Adipocyte (in vitro differentiated cells): ENCODE results near the gene PGBD5.

ENCODE experiments used
- DNase-seq: peaks from one replicate; pipeline ENCODE4 v3.0.0-alpha.2; 2015; ENCODE audit warnings: low read depth
- H3K27me3 ChIP-seq: replicated peaks from 2 replicates; pipeline ENCODE4 v1.7.0; 2013; ENCODE audit warnings: mild to moderate bottlenecking, low read length, moderate library complexity; ENCODE audit not compliant: control insufficient read depth, insufficient read depth
- H3K36me3 ChIP-seq: 2 replicates; pipeline ENCODE4 v1.7.0; 2013; ENCODE audit warnings: low read length, mild to moderate bottlenecking, moderate library complexity; ENCODE audit not compliant: control insufficient read depth, insufficient read depth, severe bottlenecking
- H3K4me1 ChIP-seq: 2 replicates; pipeline ENCODE4 v1.7.0; 2013; ENCODE audit warnings: mild to moderate bottlenecking, low read length, moderate library complexity; ENCODE audit not compliant: control insufficient read depth, insufficient read depth
- H3K4me3 ChIP-seq: 2 replicates; pipeline ENCODE4 v1.7.0; 2013; ENCODE audit warnings: mild to moderate bottlenecking, low read length, moderate library complexity
- H3K9ac ChIP-seq: 2 replicates; pipeline ENCODE4 v1.7.0; 2013; ENCODE audit warnings: mild to moderate bottlenecking, low read length, moderate library complexity
- H3K9me3 ChIP-seq: 2 replicates; pipeline ENCODE4 v1.7.0; 2013; ENCODE audit warnings: mild to moderate bottlenecking, low read length, moderate library complexity; ENCODE audit not compliant: control insufficient read depth

PGBD5 gene

GRCh38 chr1:230308039-230308438, 118.1 kb downstream of the PGBD5 start:
- Histone ChIP-seq H3K27me3 (peaks cover 7% of the 10 kb centered on the region), H3K4me1 (peaks cover 11% of the 10 kb centered on the region), H3K9ac (no peak overlapping the region), H3K9me3 (no peaks in the 10 kb centered on the region), H3K4me3 (no peak overlapping the region), H3K36me3 (no peaks in the 10 kb centered on the region)
- DNase-seq: peak; percentile 30

GRCh38 chr1:230307213-230307612, 118.9 kb downstream of the PGBD5 start:
- peaks cover 8% of the 10 kb centered on the region for H3K27me3 ChIP-seq
- H3K9ac ChIP-seq: no peak overlapping the region
- H3K36me3 ChIP-seq: no peaks in the 10 kb centered on the region
- peaks cover 11% of the 10 kb centered on the region for H3K4me1 ChIP-seq
- no peaks in the 10 kb centered on the region for H3K9me3 ChIP-seq
- DNase-seq: no peak
- H3K4me3 ChIP-seq: no peak overlapping the region

GRCh38 chr1:230306169-230306568, 120.0 kb downstream of the PGBD5 start:
- Histone ChIP-seq H3K4me3 (no peak overlapping the region), H3K27me3 (peaks cover 12% of the 10 kb centered on the region), H3K4me1 (peaks cover 11% of the 10 kb centered on the region), H3K36me3 (no peaks in the 10 kb centered on the region), H3K9ac (no peak overlapping the region), H3K9me3 (no peaks in the 10 kb centered on the region)
- no peak for DNase-seq

GRCh38 chr1:230303822-230304221, 122.3 kb downstream of the PGBD5 start:
- Histone ChIP-seq H3K4me1 (peaks cover 11% of the 10 kb centered on the region), H3K9ac (no peak overlapping the region), H3K36me3 (no peaks in the 10 kb centered on the region), H3K9me3 (no peaks in the 10 kb centered on the region), H3K4me3 (peak overlapping the region; percentile 21), H3K27me3 (peaks cover 20% of the 10 kb centered on the region)
- DNase-seq: peak; percentile 7

GRCh38 chr1:230303069-230303468, 123.1 kb downstream of the PGBD5 start:
- Histone ChIP-seq H3K9me3 (no peaks in the 10 kb centered on the region), H3K36me3 (no peaks in the 10 kb centered on the region), H3K9ac (no peak overlapping the region), H3K4me3 (no peak overlapping the region), H3K27me3 (peaks cover 20% of the 10 kb centered on the region), H3K4me1 (peaks cover 11% of the 10 kb centered on the region)
- no peak for DNase-seq

- Histone ChIP-seq H3K27me3 (peaks cover 20% of the 10 kb centered on the region), H3K9me3 (no peaks in the 10 kb centered on the region), H3K4me3 (no peak overlapping the region), H3K9ac (no peak overlapping the region), H3K4me1 (peaks cover 11% of the 10 kb centered on the region), H3K36me3 (no peaks in the 10 kb centered on the region)
- no peak for DNase-seq
Measured at GRCh38 chr1:230301822-230302221, 124.3 kb downstream of the PGBD5 start.

DNA sequence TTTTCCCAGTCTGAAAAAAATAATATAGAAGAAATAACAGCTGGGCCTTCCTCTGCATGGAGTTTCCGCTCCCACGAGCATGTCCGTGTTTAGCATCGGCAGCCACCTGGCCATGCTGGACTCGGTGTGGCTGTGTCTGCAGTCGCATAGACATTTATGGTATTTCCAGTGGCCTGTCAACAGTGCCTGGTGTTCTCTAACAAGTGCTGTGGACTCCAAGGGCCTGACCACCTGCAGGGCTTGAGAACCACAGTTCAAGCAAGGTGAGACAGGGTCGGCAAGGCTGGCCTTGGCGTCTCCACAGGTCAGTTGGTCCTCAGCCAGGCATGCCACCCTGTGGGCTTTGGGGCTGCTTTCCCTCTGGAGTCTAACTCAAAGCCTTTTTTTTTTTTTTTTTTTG, 124.8 kb downstream of the PGBD5 start:
- peaks cover 11% of the 10 kb centered on the region for H3K4me1 ChIP-seq
- no peak overlapping the region for H3K4me3 ChIP-seq
- H3K9ac ChIP-seq: no peak overlapping the region
- H3K36me3 ChIP-seq: no peaks in the 10 kb centered on the region
- peaks cover 20% of the 10 kb centered on the region for H3K27me3 ChIP-seq
- H3K9me3 ChIP-seq: no peaks in the 10 kb centered on the region
- no peak for DNase-seq

GRCh38 chr1:230300322-230301301, 125.5 kb downstream of the PGBD5 start:
- DNase-seq: no peak
- H3K4me1 ChIP-seq: peaks cover 11% of the 10 kb centered on the region

DNA sequence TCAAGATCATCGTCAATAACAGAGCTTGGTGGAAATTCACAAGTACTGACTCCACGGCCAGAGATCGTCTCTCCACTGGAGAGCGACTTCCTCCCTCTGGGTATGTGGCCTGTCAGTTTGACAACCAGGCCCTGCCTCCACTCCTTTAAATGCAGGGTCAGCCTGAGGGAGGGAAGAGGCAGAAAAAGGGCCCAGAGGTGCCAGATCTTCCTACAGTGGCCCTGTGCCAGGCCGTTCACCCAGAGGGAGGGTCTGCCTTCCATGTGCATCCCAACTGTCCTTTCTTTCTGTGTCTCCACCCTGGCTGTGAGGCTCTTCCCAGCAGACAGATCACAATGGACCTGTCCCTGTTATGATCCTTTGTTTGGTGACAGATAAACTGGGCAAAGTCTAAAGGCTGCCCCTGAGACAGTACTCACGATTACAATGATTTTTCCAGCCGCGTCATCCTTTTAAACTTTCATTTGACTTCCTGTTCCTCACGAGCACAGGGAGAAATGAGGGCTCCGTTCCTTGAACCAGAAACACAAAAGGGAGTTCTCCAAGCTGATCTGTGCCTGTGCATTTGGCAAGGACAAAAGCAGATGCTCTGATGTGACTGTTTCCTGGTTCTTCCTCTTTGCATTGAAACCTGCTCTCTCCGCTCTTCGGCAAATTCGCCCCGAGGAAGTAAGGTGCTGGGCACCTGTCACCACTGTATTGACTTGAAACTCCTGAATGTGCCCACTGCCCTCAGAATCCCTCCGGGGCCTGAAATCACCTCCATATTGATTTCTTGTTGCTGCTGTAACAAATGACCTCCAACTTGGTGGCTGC, 126.7 kb downstream of the PGBD5 start:
- Histone ChIP-seq H3K36me3 (no peaks in the 10 kb centered on the region), H3K4me1 (peaks cover 10% of the 10 kb centered on the region), H3K4me3 (no peak overlapping the region), H3K27me3 (peaks cover 31% of the 10 kb centered on the region), H3K9ac (no peak overlapping the region), H3K9me3 (no peaks in the 10 kb centered on the region)
- no peak for DNase-seq

More at GRCh38 chr1:230300322-230301301, 125.5 kb downstream of the PGBD5 start:
- peaks cover 20% of the 10 kb centered on the region for H3K27me3 ChIP-seq
- H3K9ac ChIP-seq: no peak overlapping the region
- H3K4me3 ChIP-seq: no peak overlapping the region
- H3K9me3 ChIP-seq: no peaks in the 10 kb centered on the region
- no peaks in the 10 kb centered on the region for H3K36me3 ChIP-seq

- H3K9me3 ChIP-seq: no peaks in the 10 kb centered on the region
- H3K36me3 ChIP-seq: no peaks in the 10 kb centered on the region
- H3K9ac ChIP-seq: no peak overlapping the region
- no peaks in the 10 kb centered on the region for H3K4me1 ChIP-seq
- no peak for DNase-seq
- peaks cover 37% of the 10 kb centered on the region for H3K27me3 ChIP-seq
- H3K4me3 ChIP-seq: no peak overlapping the region
Measured at GRCh38 chr1:230295367-230295766, 130.8 kb downstream of the PGBD5 start.

DNA sequence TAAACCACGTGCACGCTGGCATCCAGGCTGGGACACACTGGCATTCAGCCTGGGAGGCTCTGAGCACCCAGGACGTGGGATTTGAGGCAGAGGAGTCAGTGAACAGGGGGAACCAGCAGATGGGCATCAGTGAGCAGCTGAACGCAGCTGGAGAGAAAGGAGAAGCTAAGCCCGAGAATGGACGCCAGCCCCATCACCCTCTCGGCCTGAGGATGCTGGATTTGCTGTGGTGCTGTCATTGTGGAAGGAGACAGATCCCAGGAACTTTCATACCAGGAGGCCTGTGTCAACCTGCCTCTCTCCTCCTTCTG, 132.8 kb downstream of the PGBD5 start:
- no peak for DNase-seq
- Histone ChIP-seq H3K9ac (no peak overlapping the region), H3K27me3 (peaks cover 41% of the 10 kb centered on the region), H3K4me3 (no peak overlapping the region), H3K9me3 (no peaks in the 10 kb centered on the region), H3K36me3 (no peaks in the 10 kb centered on the region), H3K4me1 (no peaks in the 10 kb centered on the region)
